Skeletal muscle satellite cell (primary cell): ENCODE measurements around the gene MFAP2. TPM values are rescaled to one million over a fixed set of nuclear protein-coding genes. Genes with fewer than 3 reads are reported as not detected.

ENCODE experiments used
- H3K27me3 ChIP-seq: 2 replicates; pipeline ENCODE4 v1.7.0; 2013; ENCODE audit warnings: low read length; ENCODE audit not compliant: control insufficient read depth, insufficient read depth
- H3K36me3 ChIP-seq: 2 replicates; pipeline ENCODE4 v1.7.0; 2013; ENCODE audit warnings: mild to moderate bottlenecking, control low read depth, low read length; ENCODE audit not compliant: insufficient read depth
- H3K4me1 ChIP-seq: 2 replicates; pipeline ENCODE4 v1.7.0; 2013; ENCODE audit warnings: low read length; ENCODE audit not compliant: control insufficient read depth, insufficient read depth
- H3K4me2 ChIP-seq: 2 replicates; pipeline ENCODE4 v1.7.0; 2013; ENCODE audit warnings: mild to moderate bottlenecking, low read length
- H3K4me3 ChIP-seq: 2 replicates; pipeline ENCODE4 v1.7.0; 2013; ENCODE audit warnings: low read length
- H3K9ac ChIP-seq: 2 replicates; pipeline ENCODE4 v1.7.0; 2013; ENCODE audit warnings: mild to moderate bottlenecking, low read depth, low read length, moderate library complexity
- H3K9me3 ChIP-seq: replicated peaks from 2 replicates; pipeline ENCODE4 v1.7.0; 2013; ENCODE audit warnings: mild to moderate bottlenecking, control low read depth, low read length
- total RNA-seq: library from RNA; depleted of rRNA; stranded (reverse); fragments of >200 nt; gene quantifications from 2 replicates; pipeline ENCODE4 v1.2.3, GENCODE V29; 2012; rRNA removed

The MFAP2 gene, protein sequence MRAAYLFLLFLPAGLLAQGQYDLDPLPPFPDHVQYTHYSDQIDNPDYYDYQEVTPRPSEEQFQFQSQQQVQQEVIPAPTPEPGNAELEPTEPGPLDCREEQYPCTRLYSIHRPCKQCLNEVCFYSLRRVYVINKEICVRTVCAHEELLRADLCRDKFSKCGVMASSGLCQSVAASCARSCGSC
- total RNA-seq = 5.1 and 22.7 TPM in 2 replicates

DNA sequence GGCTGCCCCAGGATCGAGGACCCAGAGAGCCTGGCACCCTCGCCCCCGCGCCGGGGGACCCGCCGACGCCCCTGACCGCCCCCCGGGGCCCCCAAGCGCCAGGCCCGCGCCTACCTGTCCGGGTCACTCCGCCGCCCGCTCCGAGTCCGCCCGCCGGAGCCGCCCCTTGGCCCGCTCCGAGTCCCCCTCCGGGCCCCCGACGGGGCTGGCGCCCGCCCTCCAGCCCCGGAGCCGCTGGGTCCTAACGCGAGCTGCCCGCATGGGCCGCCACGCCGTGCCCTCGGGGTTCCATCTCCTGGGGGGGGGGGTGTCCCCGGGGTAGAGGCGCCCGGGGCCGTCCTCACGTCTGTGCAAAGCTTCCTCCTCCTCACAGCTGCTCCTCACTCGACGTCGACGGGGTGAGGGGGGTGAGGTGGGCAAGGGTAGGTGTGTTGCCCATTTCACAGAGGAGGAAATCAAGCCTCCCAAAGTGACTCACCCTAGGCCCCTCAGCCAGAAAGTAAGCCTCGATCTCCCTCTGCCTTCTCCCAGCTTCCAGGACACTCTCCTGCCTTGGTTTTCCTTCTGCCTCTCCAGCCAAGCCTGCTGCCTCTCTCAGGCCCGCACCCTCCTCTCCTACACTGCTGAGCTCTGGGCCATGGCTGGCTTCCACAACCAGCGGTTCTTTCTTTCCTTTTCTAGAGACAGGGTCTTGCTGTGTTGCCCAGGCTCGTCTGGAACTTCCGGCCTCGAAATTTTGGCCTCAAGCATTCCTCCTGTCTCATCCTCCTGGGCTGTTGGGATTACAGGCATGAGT lies at the start of gene MFAP2:
MFAP2 (minus strand) TSS at position 148 of the 796 bp plus-strand sequence. CDS start 2,347 bp downstream, outside the sequence.
- H3K27me3 ChIP-seq = no peaks in the 10 kb centered on the region
- H3K4me1 ChIP-seq = peaks cover 46% of the 10 kb centered on the region
- H3K4me3 ChIP-seq = peak within 1 kb of the TSS; percentile 74
- peak within 1 kb of the TSS; percentile 76 for H3K4me2 ChIP-seq
- H3K9ac ChIP-seq = peak within 1 kb of the TSS; percentile 81
- no peaks in the 10 kb centered on the region for H3K36me3 ChIP-seq
- no peaks in the 10 kb centered on the region for H3K9me3 ChIP-seq

DNA sequence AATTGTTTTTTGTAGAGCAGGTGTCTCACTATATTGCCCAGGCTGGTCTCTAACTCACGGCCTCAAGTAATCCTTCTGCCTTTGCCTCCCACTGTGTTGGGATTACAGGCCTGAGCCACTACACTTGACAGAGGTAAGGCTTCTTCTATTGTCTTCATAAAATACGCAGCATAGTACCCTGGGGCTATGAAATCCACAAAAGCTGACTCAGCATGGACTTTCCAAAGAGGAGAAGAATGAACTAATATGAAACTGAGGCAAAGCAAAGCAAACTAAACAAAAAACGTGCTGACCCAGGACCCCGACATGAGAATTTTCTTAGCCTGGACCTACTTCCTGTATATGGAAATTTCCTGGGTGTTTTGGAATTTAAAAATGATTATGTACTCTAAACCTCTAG lies 49.8 kb upstream of the MFAP2 start:
- Histone ChIP-seq H3K4me3 (no peak overlapping the region), H3K27me3 (no peaks in the 10 kb centered on the region), H3K9me3 (no peaks in the 10 kb centered on the region), H3K4me1 (peaks cover 4% of the 10 kb centered on the region), H3K36me3 (peaks cover 53% of the 10 kb centered on the region), H3K9ac (no peak overlapping the region), H3K4me2 (no peak overlapping the region)

DNA sequence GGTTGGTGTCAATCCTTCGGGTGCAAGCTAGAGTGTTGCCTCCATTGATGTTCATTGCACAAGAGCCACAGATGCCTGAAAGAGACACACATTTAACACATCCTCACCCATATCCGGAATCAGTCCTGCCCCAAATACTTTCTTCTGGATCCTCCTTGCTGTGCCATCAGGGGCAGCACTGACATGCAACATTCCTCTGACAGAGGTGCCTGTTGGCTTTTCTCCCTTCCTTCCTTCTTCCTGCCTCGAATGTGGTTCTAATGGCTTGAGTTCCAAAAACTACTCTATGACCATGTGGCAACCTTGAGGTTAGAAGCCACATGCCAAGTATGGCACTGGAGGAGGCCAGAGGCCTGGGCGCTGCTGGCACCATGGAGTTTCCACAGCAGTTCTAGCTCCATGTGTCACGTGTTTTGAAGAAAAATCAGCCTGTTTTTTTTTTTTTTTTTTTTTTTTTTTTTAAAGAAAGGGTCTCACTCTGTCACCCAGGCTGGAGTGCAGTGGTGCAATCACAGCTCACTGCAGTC lies 48.3 kb upstream of the MFAP2 start:
- Histone ChIP-seq H3K36me3 (peaks cover 63% of the 10 kb centered on the region), H3K4me2 (no peak overlapping the region)

DNA sequence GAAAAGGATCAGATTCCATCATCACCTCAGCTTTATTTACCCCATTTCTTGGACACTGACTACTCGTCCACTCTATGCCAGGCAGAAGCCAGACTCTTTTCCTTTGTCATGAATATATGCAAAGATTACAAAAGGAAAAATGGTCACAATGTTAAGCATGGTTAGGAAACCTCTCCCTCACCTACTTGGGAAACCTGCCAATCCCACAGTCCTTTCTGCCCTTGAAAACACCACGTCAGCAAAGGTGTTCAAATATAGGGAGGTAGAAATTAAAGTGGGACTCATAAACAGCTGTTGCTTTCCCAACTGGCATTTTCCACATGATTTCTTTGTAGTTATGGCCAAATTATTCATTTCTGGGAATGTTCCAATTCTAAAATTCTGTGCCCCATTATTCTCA lies 47.5 kb upstream of the MFAP2 start:
- no peaks in the 10 kb centered on the region for H3K27me3 ChIP-seq
- H3K4me2 ChIP-seq = no peak overlapping the region
- H3K4me3 ChIP-seq = no peak overlapping the region
- no peak overlapping the region for H3K9ac ChIP-seq
- peaks cover 4% of the 10 kb centered on the region for H3K4me1 ChIP-seq
- no peaks in the 10 kb centered on the region for H3K9me3 ChIP-seq
- peaks cover 68% of the 10 kb centered on the region for H3K36me3 ChIP-seq

More for the DNA sequence above, 48.3 kb upstream of the MFAP2 start:
- H3K27me3 ChIP-seq = no peaks in the 10 kb centered on the region
- no peaks in the 10 kb centered on the region for H3K9me3 ChIP-seq
- H3K4me3 ChIP-seq = no peak overlapping the region
- peaks cover 4% of the 10 kb centered on the region for H3K4me1 ChIP-seq
- H3K9ac ChIP-seq = no peak overlapping the region

DNA sequence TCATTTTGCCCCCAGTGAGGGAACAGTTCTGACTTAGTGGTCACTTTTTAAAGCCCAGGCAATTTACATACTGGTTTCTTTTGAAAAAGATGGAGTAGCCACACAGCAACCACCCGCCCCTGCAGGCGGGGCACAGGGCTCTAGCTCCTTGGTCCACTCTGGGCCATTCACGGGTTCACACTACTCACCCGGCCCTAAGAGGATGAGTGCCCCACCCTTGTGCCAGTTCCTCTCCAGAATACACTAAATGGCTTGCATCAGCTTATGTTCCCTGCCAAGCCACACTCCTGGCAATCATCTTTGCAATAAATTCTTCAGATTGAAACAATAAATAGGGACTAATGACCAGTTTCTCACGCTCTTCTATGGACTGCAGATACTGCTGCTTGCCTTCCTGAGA lies 47.0 kb upstream of the MFAP2 start:
- H3K4me3 ChIP-seq = no peak overlapping the region
- no peak overlapping the region for H3K9ac ChIP-seq
- no peak overlapping the region for H3K4me2 ChIP-seq
- H3K36me3 ChIP-seq = peaks cover 68% of the 10 kb centered on the region
- H3K9me3 ChIP-seq = no peaks in the 10 kb centered on the region
- peaks cover 4% of the 10 kb centered on the region for H3K4me1 ChIP-seq
- no peaks in the 10 kb centered on the region for H3K27me3 ChIP-seq

DNA sequence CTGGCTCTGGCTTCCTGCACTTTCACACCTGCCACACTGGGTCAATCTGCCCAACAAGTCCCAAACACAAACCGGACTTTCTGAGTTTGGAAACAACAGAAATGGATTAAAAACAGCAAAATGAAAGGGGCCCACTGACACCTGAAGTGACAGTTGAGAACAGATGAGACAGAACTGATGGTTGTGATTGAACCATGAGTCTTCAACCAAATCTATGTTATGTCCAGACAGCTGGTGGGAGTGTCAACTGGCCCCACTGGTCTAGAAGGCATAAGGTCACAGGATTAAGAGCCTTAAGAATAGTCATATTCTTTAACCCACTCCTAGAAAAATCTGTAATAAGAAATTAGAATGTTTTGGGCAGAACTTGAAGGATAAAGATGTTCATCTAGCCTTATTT lies 44.3 kb upstream of the MFAP2 start:
- Histone ChIP-seq H3K4me2 (no peak overlapping the region), H3K36me3 (peaks cover 76% of the 10 kb centered on the region), H3K27me3 (no peaks in the 10 kb centered on the region)

DNA sequence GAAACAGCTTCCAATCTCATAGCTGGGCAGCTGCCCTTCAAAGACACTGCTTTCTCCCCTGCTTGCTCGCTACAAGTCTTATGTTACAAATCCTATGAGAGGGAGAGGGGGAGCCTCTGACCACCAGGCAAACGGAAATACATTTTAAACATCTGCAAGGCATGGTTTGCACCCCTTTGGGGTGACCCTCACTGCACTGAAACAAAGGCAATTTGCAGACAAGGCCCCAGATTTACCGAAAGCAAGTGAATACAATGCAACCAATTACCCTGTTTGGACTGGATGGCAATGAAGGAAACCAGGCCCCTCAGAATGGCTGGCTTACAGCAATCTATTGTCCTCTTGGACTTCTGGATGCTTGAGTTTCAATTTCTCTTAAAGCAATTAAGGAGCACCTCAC lies 43.2 kb upstream of the MFAP2 start:
- Histone ChIP-seq H3K9ac (no peak overlapping the region), H3K4me2 (no peak overlapping the region), H3K27me3 (no peaks in the 10 kb centered on the region), H3K9me3 (no peaks in the 10 kb centered on the region), H3K36me3 (peaks cover 81% of the 10 kb centered on the region), H3K4me3 (no peak overlapping the region), H3K4me1 (peaks cover 4% of the 10 kb centered on the region)

More for the DNA sequence above, 44.3 kb upstream of the MFAP2 start:
- no peak overlapping the region for H3K9ac ChIP-seq
- H3K4me3 ChIP-seq = no peak overlapping the region
- peaks cover 4% of the 10 kb centered on the region for H3K4me1 ChIP-seq
- H3K9me3 ChIP-seq = no peaks in the 10 kb centered on the region

DNA sequence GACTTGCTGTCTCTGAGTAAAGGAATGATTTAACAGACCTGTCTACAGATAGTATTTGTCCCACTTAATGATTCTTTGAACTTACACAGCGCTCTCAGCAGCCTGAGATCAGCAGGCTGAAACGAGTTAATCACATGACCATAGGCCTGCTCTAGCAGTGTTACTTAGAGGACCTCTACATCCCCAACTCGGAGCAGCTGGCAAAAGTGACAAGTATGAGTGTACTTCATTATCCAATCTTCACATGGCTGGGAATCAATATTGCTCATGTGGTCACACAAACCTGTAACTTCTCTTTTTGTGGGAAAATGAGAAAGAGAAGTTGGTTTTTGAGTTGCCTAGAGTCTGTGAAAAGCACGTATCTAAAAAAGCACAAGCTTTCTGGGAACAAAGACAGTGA lies 42.7 kb upstream of the MFAP2 start:
- Histone ChIP-seq H3K9ac (no peak overlapping the region), H3K36me3 (peaks cover 79% of the 10 kb centered on the region), H3K27me3 (no peaks in the 10 kb centered on the region), H3K9me3 (no peaks in the 10 kb centered on the region), H3K4me1 (peaks cover 4% of the 10 kb centered on the region), H3K4me3 (no peak overlapping the region), H3K4me2 (no peak overlapping the region)

DNA sequence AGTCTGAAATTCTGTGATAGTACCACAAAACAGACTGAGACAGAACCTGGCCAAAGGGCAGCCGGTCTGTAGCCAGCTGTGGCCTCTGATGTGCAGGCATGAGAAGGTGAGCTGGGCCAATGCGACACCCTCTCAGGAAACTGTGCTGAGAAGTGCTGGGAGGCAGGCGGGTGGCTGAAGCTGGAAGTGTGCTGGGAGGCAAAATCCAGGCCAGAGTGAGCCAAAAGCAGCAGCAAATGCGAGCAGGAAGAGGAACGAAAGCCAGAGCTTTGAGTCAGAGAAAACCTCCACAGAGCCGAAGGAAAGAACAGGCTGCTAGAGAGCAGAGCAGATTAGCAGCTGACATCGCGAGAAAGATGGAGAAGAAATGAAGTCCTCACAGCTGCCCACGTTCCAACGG lies 41.5 kb upstream of the MFAP2 start:
- H3K4me2 ChIP-seq = no peak overlapping the region
- H3K9me3 ChIP-seq = no peaks in the 10 kb centered on the region
- no peaks in the 10 kb centered on the region for H3K27me3 ChIP-seq
- H3K9ac ChIP-seq = no peak overlapping the region
- H3K36me3 ChIP-seq = peaks cover 74% of the 10 kb centered on the region
- no peak overlapping the region for H3K4me3 ChIP-seq
- no peaks in the 10 kb centered on the region for H3K4me1 ChIP-seq

DNA sequence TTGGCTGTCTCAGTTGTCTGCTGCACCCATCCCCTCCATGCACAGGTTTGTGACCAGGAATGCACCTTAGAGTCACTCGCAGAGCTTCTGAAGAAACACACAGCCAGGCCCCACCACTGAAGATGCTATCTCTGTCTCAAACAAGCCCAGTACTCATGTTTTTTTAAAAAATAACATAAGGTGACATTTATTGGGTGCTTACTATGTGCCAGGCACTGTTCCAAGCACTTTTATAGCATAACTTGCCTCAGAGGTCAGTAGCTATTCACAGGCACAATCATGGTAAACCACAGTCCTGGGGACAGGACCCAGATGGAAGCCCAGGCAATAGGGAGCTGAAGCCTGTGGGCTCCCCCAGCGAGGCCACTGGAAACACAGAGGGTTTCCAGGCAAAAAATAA lies 40.1 kb upstream of the MFAP2 start:
- no peak overlapping the region for H3K9ac ChIP-seq
- no peaks in the 10 kb centered on the region for H3K9me3 ChIP-seq
- no peaks in the 10 kb centered on the region for H3K27me3 ChIP-seq
- no peak overlapping the region for H3K4me3 ChIP-seq
- H3K36me3 ChIP-seq = peaks cover 63% of the 10 kb centered on the region
- no peak overlapping the region for H3K4me2 ChIP-seq
- peaks cover 7% of the 10 kb centered on the region for H3K4me1 ChIP-seq

DNA sequence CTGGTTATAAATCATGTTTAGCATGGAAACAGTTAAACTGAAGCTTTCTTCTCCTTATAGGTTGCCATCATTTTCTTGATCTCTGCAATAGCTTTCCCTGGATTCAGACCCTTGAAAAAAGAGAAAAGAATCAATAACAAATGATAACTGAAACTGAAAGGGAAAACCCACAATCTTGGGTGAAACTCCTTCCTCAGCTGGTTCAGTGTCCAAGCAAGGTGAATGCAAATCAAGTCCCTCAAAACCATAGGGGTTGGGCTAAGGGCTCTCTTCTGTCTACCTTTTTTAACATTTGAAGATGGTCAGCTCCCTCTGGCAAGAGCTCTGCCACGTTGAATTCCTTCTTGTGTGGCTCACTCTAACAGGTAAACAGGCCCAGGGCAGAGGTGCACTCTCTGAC lies 38.4 kb upstream of the MFAP2 start:
- Histone ChIP-seq H3K4me1 (peaks cover 10% of the 10 kb centered on the region), H3K9ac (no peak overlapping the region), H3K4me3 (no peak overlapping the region), H3K36me3 (peaks cover 54% of the 10 kb centered on the region), H3K9me3 (no peaks in the 10 kb centered on the region), H3K27me3 (no peaks in the 10 kb centered on the region), H3K4me2 (no peak overlapping the region)
